HuH-7 (cell line): ENCODE measurements around the gene MRTFB.

Experiments used
- DNase-seq: peaks from one replicate; pipeline ENCODE4 v3.0.0; 2011; ENCODE audit warnings: low spot score

MRTFB gene

GRCh38 chr16:14131774-14132695 is 60.9 kb downstream of the MRTFB start:
- no peak for DNase-seq

- DNase-seq: no peak
These were observed 61.6 kb downstream of the MRTFB start for GRCh38 chr16:14132696-14133048.

GRCh38 chr16:14133907-14134306 is 62.8 kb downstream of the MRTFB start:
- no peak for DNase-seq

- no peak for DNase-seq
These were observed 64.6 kb downstream of the MRTFB start for GRCh38 chr16:14135704-14136103.

GRCh38 chr16:14139872-14140271 is 68.8 kb downstream of the MRTFB start:
- no peak for DNase-seq

- no peak for DNase-seq
These were observed 69.8 kb downstream of the MRTFB start for GRCh38 chr16:14140923-14141322.

- no peak for DNase-seq
These were observed 75.3 kb downstream of the MRTFB start for GRCh38 chr16:14146445-14146844.

GRCh38 chr16:14148016-14148415 is 76.9 kb downstream of the MRTFB start:
- DNase-seq: no peak

GRCh38 chr16:14148569-14148968 is 77.5 kb downstream of the MRTFB start:
- no peak for DNase-seq

GRCh38 chr16:14150796-14151195 is 79.7 kb downstream of the MRTFB start:
- DNase-seq: no peak

- DNase-seq: no peak
These were observed 80.3 kb downstream of the MRTFB start for GRCh38 chr16:14151256-14152030.

- no peak for DNase-seq
These were observed 84.6 kb downstream of the MRTFB start for GRCh38 chr16:14155572-14156190.

- DNase-seq: no peak
These were observed 94.0 kb downstream of the MRTFB start for GRCh38 chr16:14164916-14165662.

GRCh38 chr16:14168146-14168545 is 97.0 kb downstream of the MRTFB start:
- DNase-seq: no peak

- DNase-seq: no peak
These were observed 101.2 kb downstream of the MRTFB start for GRCh38 chr16:14172200-14172809.

- DNase-seq: no peak
These were observed 104.0 kb downstream of the MRTFB start for GRCh38 chr16:14175086-14175485.

GRCh38 chr16:14177704-14178103 is 106.6 kb downstream of the MRTFB start:
- no peak for DNase-seq

- DNase-seq: no peak
These were observed 108.0 kb downstream of the MRTFB start for GRCh38 chr16:14179116-14179515.

- no peak for DNase-seq
These were observed 109.4 kb downstream of the MRTFB start for GRCh38 chr16:14180481-14180944.

GRCh38 chr16:14181371-14182050 is 110.4 kb downstream of the MRTFB start:
- no peak for DNase-seq

GRCh38 chr16:14182999-14183398 is 111.9 kb downstream of the MRTFB start:
- DNase-seq: no peak
